DMS114 treated with DMSO at 0.1 percent for 48 hours (cell line): ENCODE results near the gene RIPK4.

Source experiments
- DNase-seq: peaks from one replicate; lab custom pipeline; 2025; ENCODE audit not compliant: unreplicated experiment; lab: John Stamatoyannopoulos, UW

RIPK4 gene

GRCh38 chr21:41755258-41755933 lies 11.5 kb downstream of the RIPK4 start:
- no peak for DNase-seq

DNA sequence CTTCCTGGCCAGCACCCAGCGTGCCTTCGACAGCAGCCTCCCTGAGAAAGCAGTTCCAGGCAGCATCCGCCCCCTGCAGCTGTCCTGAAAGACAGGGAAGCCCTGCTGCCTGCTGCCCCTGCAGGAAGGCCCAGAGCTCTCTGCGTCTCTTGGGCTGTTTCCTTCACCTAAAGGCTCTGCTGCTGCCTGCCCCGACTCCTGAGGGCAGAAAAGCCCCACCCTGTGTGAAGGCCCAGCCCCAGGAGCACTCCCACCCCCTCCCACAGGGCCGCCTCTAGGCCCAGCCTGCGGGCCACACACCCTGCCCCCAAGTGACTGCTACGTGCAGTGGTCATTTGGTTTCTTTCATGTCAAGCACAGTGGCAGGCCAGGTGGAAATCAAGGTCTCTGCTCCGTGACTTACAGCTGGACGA lies 12.4 kb downstream of the RIPK4 start:
- DNase-seq, result no peak

DNA sequence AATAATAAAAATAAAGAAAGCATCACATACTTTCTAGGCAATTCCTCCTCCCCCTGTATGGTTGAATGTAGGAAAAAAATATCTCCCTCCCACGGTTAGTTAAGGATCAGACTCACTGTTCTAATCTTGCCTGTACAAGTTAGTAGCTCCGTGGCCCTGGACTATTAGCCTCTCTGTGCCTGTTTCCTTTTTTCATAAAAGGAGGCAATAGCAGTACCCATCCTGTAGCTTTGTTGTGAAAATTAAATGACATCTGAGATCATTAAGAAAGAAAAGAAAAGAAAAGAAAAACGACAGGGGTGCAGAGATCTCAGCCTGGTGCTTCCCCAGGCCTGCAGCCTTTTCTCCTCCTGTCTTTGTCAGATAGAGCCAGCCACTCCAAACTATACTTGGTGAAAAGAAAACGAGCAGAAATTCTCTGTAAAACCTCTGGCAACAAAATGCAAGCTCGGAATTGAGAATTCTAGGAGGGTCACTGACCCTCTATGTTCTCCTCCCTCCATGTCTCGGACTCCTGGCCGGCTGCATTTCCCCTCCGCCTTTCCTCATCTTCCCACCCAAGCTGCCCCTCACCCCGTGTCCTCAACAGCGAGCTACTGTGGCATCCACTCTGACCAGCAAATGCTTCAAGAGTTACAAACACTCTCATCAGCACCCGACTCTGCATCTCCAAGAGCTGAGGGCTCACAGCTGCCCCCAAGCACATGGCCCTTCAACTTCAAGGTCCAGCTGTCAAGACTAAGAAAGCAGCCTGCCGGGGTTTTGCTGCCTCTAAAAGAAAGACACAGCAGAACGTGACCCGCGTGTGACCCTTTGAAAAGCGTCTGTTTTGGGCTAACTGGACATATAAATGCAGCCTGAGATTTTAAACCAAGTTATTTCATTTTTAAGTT lies 13.6 kb downstream of the RIPK4 start:
- no peak for DNase-seq

DNA sequence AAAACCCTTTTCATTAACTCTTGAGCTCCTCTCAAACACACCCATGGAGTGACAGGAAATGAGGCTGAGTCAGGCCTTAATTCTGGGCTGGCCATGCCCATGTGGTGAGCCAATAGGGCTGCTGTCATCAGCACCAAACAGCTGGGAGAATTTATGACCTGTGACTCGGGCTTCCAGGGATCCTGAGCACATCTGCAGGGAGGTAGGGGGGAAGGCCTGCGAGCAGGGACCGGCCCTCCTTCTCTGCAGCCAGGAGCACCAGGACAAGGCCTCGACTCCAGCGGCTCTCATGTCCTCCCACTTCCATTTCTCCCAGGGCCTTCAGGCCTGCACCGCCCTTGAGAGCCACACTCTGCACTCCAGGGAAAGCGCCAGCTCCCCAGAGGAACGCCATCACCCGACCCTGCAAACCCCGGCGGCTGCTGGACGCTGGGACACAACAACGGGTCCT lies 14.6 kb downstream of the RIPK4 start:
- no peak for DNase-seq

GRCh38 chr21:41751611-41752011 lies 15.2 kb downstream of the RIPK4 start:
- no peak for DNase-seq

DNA sequence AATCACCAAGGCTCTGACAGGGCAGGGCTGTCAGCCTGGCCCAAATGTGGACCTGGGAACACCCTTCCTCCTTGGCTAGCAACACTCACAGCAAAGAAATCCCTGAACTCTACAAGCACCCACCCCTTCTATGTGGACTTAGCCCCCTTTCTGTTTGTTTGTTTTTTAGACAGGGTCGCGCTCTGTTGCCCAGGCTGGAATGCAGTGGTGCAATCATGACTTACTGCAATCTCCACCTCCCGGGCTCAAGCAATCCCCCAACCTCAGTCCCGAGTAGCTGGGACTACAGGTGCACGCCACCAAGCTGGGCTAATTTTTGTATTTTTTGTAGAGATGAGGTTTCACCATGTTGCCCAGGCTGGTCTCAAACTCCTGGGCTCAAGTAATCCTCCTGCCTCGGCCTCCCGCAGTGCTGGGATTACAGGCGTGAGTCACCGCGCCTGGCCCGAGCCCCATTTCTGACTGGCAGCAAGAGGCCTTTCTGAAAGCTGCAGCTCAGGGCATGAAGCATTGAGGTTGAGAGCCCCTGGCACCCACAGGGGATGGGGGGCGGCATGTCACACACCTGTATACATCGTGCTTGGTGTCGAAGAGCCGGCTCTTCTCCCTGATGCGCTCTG lies 16.2 kb downstream of the RIPK4 start:
- no peak for DNase-seq

DNA sequence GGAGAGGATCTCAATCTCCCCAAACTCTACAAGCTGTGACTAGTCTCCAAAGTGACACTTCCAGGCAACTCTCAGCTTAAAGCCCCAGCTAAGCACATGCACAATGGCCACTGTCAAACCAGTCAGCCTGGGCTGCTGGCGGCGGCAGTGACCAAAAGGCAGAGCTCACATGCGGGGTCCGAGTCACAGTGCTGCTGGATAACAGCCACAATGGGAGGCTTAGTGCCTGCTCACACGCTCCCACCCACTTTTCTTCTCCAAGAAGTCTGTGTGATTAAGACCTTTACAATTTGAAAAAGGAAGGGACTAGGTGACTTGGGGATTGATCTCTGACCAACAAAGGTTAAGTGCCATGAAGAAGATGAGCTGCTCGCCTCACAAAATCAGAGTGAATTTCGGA lies 16.8 kb downstream of the RIPK4 start:
- no peak for DNase-seq

GRCh38 chr21:41749286-41749685 lies 17.6 kb downstream of the RIPK4 start:
- no peak for DNase-seq

DNA sequence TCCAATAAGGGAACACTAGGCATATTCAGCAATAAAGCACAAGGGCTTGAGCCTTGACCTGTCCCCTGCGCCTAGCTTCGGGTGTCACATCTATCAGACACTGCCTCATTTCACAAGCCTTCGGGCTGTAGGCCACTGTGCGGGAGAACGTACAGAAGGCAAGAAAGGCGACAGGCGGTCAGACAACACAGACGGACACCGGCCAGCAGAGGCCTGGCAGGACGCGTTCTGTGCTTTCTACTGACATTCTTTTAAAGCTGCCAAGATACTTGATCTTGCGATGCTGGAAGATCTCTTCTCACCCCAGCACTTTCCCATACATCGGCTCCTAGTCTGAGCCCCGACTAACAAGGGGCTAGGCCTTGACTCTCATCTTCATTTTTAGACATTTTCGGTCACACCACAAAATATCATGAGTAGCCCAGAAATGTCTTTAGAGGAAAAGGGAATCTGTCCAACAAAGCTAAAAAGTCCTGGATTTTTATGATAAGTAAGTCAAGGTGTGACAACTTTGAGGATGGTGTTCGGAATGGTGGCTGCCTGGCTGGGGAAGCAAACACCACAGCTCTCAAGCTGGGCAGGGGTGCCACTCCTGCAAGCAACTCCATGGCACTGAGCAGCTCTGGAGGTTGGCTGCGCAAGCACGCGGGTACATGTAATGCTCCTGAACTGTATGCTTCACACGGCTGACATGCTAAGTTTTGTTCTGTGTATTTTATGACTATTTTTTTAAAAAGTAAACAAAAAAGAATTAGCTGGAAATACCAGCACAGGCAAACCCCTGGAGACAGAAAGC lies 18.7 kb downstream of the RIPK4 start:
- no peak for DNase-seq

DNA sequence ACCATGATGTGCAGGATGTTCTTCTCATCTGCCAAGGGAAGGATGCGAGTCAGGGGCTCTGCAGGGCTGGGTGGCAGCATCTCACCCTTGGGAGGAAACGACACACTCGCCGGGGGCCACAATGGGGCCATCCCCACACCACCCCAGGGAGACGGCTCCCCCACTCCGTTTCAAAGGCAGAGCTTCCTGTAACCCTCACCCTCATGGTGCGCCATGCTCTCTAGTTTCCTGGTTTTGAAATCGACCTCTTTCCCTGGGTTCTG lies 20.2 kb downstream of the RIPK4 start:
- no peak for DNase-seq

GRCh38 chr21:41745971-41746743 lies 20.7 kb downstream of the RIPK4 start:
- no peak for DNase-seq

- no peak for DNase-seq
Observed at GRCh38 chr21:41745026-41745820, 21.6 kb downstream of the RIPK4 start.

DNA sequence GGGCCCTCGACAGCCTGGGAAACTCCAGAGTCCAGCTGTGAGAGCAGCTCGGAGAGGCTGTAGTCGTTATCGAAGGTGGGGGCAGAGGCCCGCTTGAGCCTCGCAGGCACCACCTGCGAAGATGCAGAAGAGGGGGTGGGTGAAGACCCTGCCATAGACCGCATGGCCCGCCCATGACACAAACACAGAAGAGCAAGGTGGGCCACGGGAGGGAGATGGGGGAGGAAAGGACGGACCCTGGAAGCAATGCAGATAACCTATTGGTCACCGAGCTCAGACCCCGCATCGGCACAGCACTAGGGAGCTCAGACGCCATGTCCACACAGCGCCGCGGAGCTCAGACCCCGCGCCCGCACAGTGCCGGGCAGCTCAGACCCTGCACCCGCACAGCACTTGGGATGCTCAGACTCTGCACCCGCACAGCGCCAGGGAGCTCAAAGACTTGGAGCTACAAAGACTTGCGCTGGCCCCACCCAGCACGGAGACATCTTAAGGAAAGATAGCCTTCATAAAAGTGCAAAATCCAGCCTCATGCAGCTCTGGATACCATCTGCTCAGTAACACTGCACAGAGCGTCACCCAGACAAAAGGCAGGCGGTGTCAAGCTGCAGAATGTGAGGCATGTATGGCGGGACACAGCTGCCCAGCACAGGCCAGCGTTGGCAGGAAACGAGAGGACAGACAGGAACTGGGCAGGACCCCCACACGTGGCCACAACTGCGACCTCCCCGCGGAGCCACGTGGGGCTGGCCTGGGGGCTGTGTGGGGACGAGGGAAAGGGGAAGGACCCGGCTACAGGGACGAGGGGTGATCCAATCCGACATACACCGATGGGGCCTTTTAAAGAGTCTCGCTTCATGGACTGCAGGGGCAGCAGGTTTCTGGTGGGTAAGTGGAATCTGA lies 22.6 kb downstream of the RIPK4 start:
- no peak for DNase-seq

- DNase-seq, result no peak
Observed at GRCh38 chr21:41743321-41744027, 23.4 kb downstream of the RIPK4 start.

DNA sequence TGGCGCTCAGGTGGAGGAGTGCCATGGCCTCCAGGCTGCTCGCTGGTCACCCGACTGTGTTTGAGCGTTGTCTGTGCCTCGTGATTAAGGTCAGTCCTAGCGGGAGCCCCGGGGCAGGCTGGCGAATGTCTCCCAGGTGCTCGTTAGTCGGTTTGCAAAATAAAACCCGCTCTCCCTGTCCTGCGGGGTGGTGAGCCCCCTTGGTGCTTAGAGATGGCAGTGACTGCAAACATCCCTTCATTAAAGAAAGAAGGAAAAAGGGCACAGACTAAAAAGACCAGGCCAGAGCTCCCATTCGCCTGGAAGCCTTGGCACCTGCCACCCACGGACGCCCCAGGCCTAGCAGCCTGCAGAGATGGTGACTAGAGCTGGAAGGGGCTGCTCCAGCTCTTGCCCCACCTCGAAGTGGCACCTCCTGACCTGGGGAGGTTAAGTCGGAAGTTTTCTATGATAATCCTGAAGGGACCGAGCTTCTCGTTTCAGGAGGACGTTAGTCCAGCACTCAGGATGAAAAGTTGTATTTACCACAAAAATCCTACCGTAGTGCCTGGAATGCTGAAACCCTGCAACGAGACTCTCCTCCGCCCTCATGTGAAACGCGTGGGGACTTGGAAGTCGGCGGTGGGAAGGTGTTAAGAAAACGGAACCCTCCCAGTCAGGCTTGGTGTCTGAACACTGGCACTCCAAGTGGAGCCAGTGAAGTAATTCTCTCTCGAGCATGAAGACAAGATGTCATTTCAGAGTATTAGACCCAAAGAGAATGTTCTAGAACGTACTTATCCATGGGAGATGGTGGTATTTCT lies 24.6 kb downstream of the RIPK4 start:
- DNase-seq, result no peak

DNA sequence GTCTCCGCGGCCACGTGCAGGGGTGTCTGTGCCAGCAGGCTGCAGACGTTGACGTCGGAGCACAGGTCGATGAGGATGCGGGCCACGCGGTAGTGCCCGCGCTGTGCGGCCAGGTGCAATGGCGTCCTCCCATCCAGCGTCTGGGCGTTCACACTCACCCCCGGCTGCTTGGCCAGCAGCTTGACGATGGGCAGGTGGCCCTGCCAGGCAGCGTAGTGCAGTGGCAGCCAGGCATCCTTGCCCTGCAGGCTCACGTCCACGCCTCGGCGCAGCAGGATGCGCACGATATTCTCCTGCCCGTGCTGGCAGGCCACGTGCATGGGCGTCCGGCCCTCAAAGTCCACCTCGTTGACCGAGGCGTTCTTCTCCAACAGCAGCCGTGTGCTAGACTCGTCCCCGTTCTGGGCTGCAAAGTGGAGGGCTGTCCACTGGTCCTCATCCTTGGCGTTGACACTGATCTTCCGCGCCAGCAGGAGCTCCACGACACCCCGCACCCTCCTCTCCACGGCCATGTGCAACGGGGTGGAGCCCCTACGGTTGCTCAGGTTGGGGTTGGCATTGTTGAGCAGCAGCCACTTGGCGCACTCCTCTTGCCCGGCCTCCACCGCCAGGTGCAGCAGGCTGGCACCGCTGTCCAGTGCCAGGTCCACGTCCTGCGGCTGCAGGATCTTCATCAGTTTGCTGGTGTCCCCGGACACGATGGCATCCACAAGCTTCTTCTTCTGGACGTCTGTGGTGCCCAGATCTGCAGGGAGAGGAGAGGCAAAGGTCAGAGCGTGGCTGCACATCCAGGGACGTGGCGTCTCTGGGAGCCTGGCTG lies 25.4 kb downstream of the RIPK4 start:
- DNase-seq, result no peak
